Gastroesophageal sphincter (tissue), 3 donors: Measurements from ENCODE around the gene PDE4B.
"Not testable (repeated sequence)": the region's sequence is repeated elsewhere in the genome, so short reads cannot be mapped to it uniquely, and the experiment has no call there.

Experiments
- CTCF ChIP-seq, 4 experiments: fragments of 200-600 bp in 2 of 4; fragments of 450-650 bp in 2 of 4; sonication (generic) in 1 of 4; IDR thresholded peaks; one replicate each; pipeline ENCODE4 v1.5.1; 2017 to 2019; ENCODE audit warnings: antibody characterized with exemption in 4 of 4, mild to moderate bottlenecking in 2 of 4, moderate library complexity in 2 of 4
- POLR2A ChIP-seq, 2 donors: fragments of 450-650 bp; IDR thresholded peaks; one replicate each; pipeline ENCODE4 v1.6.1; 2017; ENCODE audit warnings: antibody characterized with exemption in 2 of 2, mild to moderate bottlenecking in 2 of 2, moderate library complexity in 1 of 2

- not testable (repeated sequence) for TF ChIP-seq POLR2A, CTCF (IDR thresholded peaks at IDR 0.05)
Observed at GRCh38 chr1:66420171-66420570, 627.5 kb downstream of the PDE4B start.
